ENCODE results near the gene MED12. TPM values are rescaled to one million over a fixed set of nuclear protein-coding genes. Genes with fewer than 3 reads are reported as not detected.

The MED12 gene
- total and polyA plus RNA-seq, 9 donors: 22.5 to 52.0 (median 44.0) TPM

DNA sequence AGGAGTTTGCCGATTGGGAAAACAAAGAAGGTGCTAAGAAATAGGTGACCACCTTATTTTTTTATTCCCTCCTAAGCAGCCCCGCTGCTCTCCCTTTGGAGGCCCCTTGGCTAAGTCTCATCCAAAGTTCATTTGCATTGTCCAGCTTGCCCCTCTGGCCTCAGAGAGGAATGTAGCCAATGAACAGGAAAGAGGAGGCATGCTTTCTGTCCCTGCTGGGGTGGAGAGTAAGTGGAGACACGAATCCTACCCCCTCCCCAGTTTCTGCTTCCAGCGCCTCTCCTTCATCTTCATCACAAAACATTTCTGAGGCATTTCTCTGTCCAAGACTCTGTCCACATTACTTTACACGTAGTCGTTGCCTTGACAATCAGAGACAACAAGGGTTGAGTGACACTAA lies 64.9 kb downstream of the MED12 start:
- H3K27ac ChIP-seq (ENCODE audit: low read length): peak overlapping the region; percentile 86
- WGBS (ENCODE audit: insufficient coverage): 28% methylated on average over 2 of the region's 6 CpGs
- peak; percentile 69 for DNase-seq
- no peaks in the 10 kb centered on the region for H3K9me3 ChIP-seq (replicated peaks; ENCODE audit: control insufficient read depth, low read depth, low read length)
- H3K4me3 ChIP-seq (ENCODE audit: low read length): no peak overlapping the region
- no peaks in the 10 kb centered on the region for H3K36me3 ChIP-seq (ENCODE audit: control insufficient read depth, insufficient read depth, low read length)
- peaks cover 10% of the 10 kb centered on the region for H3K4me1 ChIP-seq (ENCODE audit: control insufficient read depth, insufficient read depth, low read length)
- no peaks in the 10 kb centered on the region for H3K27me3 ChIP-seq (ENCODE audit: control insufficient read depth, insufficient read depth, low read length)

DNA sequence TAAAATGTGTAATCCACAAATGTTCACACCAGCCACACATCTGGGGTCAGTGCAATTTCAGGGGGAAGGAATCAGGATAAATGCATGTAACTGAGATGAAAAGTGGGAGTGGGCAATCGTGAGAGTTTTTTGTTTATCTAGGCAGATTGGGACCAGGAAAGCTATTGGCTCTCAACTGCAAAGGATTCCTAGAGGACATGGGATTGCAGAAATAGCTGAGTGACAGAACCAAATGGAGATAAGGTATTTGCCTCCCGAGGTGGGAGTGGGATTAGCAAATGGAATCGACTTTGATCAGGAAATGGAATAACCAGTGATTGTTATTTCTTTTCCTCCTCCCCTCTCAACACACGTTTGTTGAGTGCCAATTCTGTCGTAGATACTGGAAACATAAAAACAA lies 65.7 kb downstream of the MED12 start:
- Histone ChIP-seq H3K4me3 (ENCODE audit: low read length) (no peak overlapping the region), H3K27ac (ENCODE audit: low read length) (no peak overlapping the region), H3K9me3 (replicated peaks; ENCODE audit: control insufficient read depth, low read depth, low read length) (no peaks in the 10 kb centered on the region), H3K4me1 (ENCODE audit: control insufficient read depth, insufficient read depth, low read length) (peaks cover 10% of the 10 kb centered on the region), H3K27me3 (ENCODE audit: control insufficient read depth, insufficient read depth, low read length) (no peaks in the 10 kb centered on the region), H3K36me3 (ENCODE audit: control insufficient read depth, insufficient read depth, low read length) (no peaks in the 10 kb centered on the region)
- WGBS (ENCODE audit: insufficient coverage): 58% methylated on average over 1 of the region's 5 CpGs
- DNase-seq: no peak

DNA sequence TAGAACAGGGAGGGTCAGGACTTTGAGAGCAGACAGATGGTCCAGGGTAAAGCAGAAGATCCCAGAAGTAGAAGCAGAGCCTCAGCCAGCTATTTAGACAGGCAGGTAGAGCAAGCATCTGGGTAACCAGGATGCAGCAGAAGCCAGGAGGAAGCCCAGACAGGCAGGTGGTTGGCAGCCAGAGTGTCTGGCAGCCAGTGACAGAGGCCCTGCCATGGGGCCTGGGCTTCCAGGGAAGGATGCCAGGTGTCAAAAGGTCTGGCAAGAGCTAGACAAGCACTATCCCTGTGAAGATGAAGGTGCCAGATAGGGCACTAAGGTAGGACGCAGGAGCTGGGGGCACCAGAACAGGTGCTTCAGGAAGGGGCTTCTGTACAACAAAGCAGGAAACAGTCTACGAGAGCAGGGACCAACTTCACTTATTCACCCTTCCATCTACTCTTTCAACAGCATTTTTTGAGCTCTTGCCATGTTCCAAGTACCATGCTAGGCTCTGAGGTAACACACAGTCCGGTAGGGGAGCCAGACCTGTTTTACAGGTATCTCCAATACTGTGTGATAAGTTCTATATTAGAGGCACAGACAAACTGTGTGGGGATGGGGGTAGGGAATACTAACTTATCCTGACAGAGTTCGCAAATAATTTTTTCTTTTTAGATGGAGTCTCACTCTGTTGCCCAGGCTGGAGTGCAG lies 66.6 kb downstream of the MED12 start:
- no peak overlapping the region for H3K27ac ChIP-seq (ENCODE audit: low read length)
- H3K4me3 ChIP-seq (ENCODE audit: low read length): no peak overlapping the region
- no peak for DNase-seq
- peaks cover 10% of the 10 kb centered on the region for H3K4me1 ChIP-seq (ENCODE audit: control insufficient read depth, insufficient read depth, low read length)
- WGBS (ENCODE audit: insufficient coverage): 90% methylated on average over 2 of the region's 4 CpGs
- H3K9me3 ChIP-seq (replicated peaks; ENCODE audit: control insufficient read depth, low read depth, low read length): no peaks in the 10 kb centered on the region
- no peaks in the 10 kb centered on the region for H3K36me3 ChIP-seq (ENCODE audit: control insufficient read depth, insufficient read depth, low read length)
- no peaks in the 10 kb centered on the region for H3K27me3 ChIP-seq (ENCODE audit: control insufficient read depth, insufficient read depth, low read length)

DNA sequence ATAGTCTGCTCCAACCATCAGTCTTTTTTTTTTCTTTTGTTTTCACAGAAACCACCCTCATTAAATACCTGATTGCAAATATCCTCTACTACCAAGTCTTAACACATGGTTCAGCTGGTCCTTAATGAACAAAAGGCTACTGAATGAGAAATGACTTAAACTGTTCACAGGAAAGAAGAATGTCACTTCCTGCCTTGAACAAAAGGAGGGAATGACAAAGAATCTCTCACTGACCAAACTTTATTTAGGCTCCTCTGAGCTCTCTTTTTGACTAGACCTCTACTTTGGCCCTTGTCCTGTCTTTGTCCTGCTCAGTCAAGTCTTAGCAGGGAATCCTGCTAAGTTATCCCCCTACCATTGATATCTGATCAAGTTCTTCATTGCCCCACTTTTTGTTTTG lies 72.9 kb downstream of the MED12 start:
- no peak for DNase-seq
- Histone ChIP-seq H3K4me1 (ENCODE audit: control insufficient read depth, insufficient read depth, low read length) (no peaks in the 10 kb centered on the region), H3K27ac (ENCODE audit: low read length) (no peak overlapping the region), H3K4me3 (ENCODE audit: low read length) (no peak overlapping the region), H3K36me3 (ENCODE audit: control insufficient read depth, insufficient read depth, low read length) (no peaks in the 10 kb centered on the region), H3K27me3 (ENCODE audit: control insufficient read depth, insufficient read depth, low read length) (no peaks in the 10 kb centered on the region), H3K9me3 (replicated peaks; ENCODE audit: control insufficient read depth, low read depth, low read length) (no peaks in the 10 kb centered on the region)

Other genes with a start within 250 kb of the MED12 start
- not detected for gene TEX11, start 209.9 kb upstream of the MED12 start, total RNA-seq
- gene TEX11, start 209.9 kb upstream of the MED12 start, polyA plus RNA-seq (ENCODE audit: insufficient read depth in 1 of 8, insufficient read length in 8 of 8, low replicate concordance in 1 of 8): under 1 TPM in 5 of 8 donors, not detected in 3; 0.07 to 0.15 (median 0.10) TPM
- 0.84 TPM for gene SLC7A3, start 187.5 kb upstream of the MED12 start, total RNA-seq
- 1 to 10 TPM in 6 of 8 donors, under 1 TPM in 2; 0.71 to 2.0 (median 1.3) TPM for gene SLC7A3, start 187.5 kb upstream of the MED12 start, polyA plus RNA-seq (ENCODE audit: insufficient read depth in 1 of 8, insufficient read length in 8 of 8, low replicate concordance in 1 of 8)
- gene SNX12, start 50.3 kb upstream of the MED12 start, total RNA-seq: 43.3 TPM
- 10 to 100 TPM; 43.7 to 60.8 (median 51.8) TPM for gene SNX12, start 50.3 kb upstream of the MED12 start, polyA plus RNA-seq (ENCODE audit: insufficient read depth in 1 of 8, insufficient read length in 8 of 8, low replicate concordance in 1 of 8)
- 18.8 TPM for gene FOXO4, start 22.7 kb upstream of the MED12 start, total RNA-seq
- 10 to 100 TPM; 26.1 to 36.8 (median 33.3) TPM for gene FOXO4, start 22.7 kb upstream of the MED12 start, polyA plus RNA-seq (ENCODE audit: insufficient read depth in 1 of 8, insufficient read length in 8 of 8, low replicate concordance in 1 of 8)
- gene CXorf65, start 11.9 kb upstream of the MED12 start, total RNA-seq: 1.4 TPM
- gene CXorf65, start 11.9 kb upstream of the MED12 start, polyA plus RNA-seq (ENCODE audit: insufficient read depth in 1 of 8, insufficient read length in 8 of 8, low replicate concordance in 1 of 8): 1 to 10 TPM in 1 of 8 donors, under 1 TPM in 5, not detected in 2; 0.63 to 1.1 (median 0.76) TPM
- gene IL2RG, start 7.0 kb upstream of the MED12 start, total RNA-seq: 0.98 TPM
- 1 to 10 TPM; 1.3 to 7.2 (median 2.2) TPM for gene IL2RG, start 7.0 kb upstream of the MED12 start, polyA plus RNA-seq (ENCODE audit: insufficient read depth in 1 of 8, insufficient read length in 8 of 8, low replicate concordance in 1 of 8)
- 1.9 TPM for gene NLGN3, start 26.2 kb downstream of the MED12 start, total RNA-seq
- 1 to 10 TPM; 2.2 to 7.8 (median 3.8) TPM for gene NLGN3, start 26.2 kb downstream of the MED12 start, polyA plus RNA-seq (ENCODE audit: insufficient read depth in 1 of 8, insufficient read length in 8 of 8, low replicate concordance in 1 of 8)
- 0.04 TPM for gene GJB1, start 104.6 kb downstream of the MED12 start, total RNA-seq
- gene GJB1, start 104.6 kb downstream of the MED12 start, polyA plus RNA-seq (ENCODE audit: insufficient read depth in 1 of 8, insufficient read length in 8 of 8, low replicate concordance in 1 of 8): 1 to 10 TPM in 1 of 8 donors, under 1 TPM in 4, not detected in 3; 0.06 to 2.2 (median 0.36) TPM
- gene ZMYM3, start 135.5 kb downstream of the MED12 start, total RNA-seq: 11.6 TPM
- 10 to 100 TPM; 17.5 to 25.7 (median 21.3) TPM for gene ZMYM3, start 135.5 kb downstream of the MED12 start, polyA plus RNA-seq (ENCODE audit: insufficient read depth in 1 of 8, insufficient read length in 8 of 8, low replicate concordance in 1 of 8)
- gene NONO, start 165.0 kb downstream of the MED12 start, total RNA-seq: 285 TPM
- gene NONO, start 165.0 kb downstream of the MED12 start, polyA plus RNA-seq (ENCODE audit: insufficient read depth in 1 of 8, insufficient read length in 8 of 8, low replicate concordance in 1 of 8): 100 to 1,000 TPM; 289 to 402 (median 376) TPM
- gene ITGB1BP2, start 183.2 kb downstream of the MED12 start, total RNA-seq: 140 TPM
- gene ITGB1BP2, start 183.2 kb downstream of the MED12 start, polyA plus RNA-seq (ENCODE audit: insufficient read depth in 1 of 8, insufficient read length in 8 of 8, low replicate concordance in 1 of 8): 100 to 1,000 TPM in 7 of 8 donors, 10 to 100 TPM in 1; 89.9 to 152 (median 125) TPM
- 27.0 TPM for gene TAF1, start 247.8 kb downstream of the MED12 start, total RNA-seq
- 10 to 100 TPM; 19.1 to 32.9 (median 27.6) TPM for gene TAF1, start 247.8 kb downstream of the MED12 start, polyA plus RNA-seq (ENCODE audit: insufficient read depth in 1 of 8, insufficient read length in 8 of 8, low replicate concordance in 1 of 8)